NCI-H1105 treated with DMSO at 0.1 percent for 48 hours (cell line): ENCODE results near the gene CLEC17A.
"Not testable (repeated sequence)": the region's sequence is repeated elsewhere in the genome, so short reads cannot be mapped to it uniquely, and the experiment has no call there.

Source experiments
- DNase-seq: peaks from one replicate; lab custom pipeline; 2025; lab: John Stamatoyannopoulos, UW

Gene CLEC17A, protein sequence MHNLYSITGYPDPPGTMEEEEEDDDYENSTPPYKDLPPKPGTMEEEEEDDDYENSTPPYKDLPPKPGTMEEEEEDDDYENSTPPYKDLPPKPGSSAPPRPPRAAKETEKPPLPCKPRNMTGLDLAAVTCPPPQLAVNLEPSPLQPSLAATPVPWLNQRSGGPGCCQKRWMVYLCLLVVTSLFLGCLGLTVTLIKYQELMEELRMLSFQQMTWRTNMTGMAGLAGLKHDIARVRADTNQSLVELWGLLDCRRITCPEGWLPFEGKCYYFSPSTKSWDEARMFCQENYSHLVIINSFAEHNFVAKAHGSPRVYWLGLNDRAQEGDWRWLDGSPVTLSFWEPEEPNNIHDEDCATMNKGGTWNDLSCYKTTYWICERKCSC

DNA sequence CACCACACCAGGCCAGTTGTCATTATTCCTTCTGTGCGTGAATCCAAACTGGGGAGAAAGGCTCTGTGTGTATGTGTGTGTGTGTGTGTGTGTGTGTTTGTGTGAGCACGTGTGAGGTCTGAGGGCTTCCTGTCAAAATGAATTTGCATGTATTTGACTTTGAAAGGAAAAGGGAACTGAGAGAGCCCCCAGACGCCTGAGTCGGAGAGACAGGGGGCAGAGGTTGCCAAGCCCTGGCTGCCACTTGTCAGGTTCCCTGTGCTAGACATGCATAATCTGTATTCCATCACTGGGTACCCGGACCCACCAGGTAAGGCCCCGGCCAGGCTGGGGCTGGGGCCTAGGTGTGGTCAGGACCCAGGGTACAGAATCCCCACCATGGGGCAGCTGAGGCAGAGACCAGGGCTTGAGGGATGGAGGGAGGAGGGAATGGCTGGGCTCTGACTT, at the start of gene CLEC17A:
TSS of gene CLEC17A (plus strand) at position 191 of the 447 bp plus-strand sequence. CDS start at position 268, 77 bp downstream.
- DNase-seq: no peak

DNA sequence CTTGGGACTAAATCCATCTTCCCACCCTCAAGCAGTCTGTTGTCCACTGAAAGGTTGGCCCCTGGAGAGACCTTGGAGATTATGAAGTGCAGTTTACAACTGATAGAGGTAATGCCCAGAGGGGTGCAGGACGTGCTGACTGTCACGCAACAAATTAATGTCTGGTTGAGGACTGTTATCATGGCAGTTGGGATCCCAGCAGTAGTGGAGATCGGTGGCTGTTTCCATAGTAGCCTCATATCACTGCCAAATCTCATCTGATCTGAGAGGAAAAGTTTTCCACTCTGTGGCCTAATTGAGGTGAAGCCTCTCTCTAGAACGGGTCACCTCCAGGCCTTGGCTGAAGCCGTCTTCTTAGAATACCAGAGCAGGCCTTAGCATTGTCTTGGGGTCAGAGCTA, 49.4 kb upstream of the CLEC17A start:
- no peak for DNase-seq

DNA sequence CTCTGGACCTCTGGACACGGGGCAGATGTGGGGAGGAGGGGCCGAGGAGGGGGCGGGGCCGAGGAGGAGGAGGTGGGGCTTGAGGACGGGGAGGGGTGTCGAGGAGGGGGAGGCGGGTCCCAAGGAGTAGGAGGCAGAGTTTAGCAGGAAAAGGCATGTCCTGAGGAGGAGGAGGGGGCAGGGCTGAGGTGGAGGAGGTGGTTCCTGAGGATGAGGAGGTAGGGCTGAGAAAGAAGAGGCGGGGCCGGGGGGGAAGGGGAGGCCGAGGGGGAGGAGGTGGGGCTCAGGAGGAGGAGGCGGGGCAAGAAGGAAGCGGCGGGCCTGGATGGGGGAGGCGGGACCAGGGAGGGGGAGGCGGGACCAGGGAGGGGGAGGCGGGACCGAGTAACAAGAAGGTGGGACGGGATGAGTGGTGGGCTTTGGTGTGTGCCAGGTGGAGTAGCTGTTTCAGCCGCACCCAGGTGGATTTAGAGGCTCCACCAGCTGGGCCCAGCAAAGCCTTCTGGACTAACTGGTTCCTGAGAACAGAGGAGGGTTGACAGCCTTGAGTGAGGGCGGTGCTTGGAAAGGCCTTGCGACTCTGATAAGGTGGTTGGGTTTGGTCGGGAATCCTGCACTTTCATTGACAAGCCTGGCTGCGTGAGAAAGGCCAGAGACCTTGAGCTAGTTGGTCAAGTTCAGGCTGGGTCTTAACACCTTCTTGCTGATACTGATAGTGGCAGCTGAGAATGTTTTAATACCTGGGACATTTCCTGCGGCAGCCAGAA, 45.8 kb upstream of the CLEC17A start:
- DNase-seq: no peak

DNA sequence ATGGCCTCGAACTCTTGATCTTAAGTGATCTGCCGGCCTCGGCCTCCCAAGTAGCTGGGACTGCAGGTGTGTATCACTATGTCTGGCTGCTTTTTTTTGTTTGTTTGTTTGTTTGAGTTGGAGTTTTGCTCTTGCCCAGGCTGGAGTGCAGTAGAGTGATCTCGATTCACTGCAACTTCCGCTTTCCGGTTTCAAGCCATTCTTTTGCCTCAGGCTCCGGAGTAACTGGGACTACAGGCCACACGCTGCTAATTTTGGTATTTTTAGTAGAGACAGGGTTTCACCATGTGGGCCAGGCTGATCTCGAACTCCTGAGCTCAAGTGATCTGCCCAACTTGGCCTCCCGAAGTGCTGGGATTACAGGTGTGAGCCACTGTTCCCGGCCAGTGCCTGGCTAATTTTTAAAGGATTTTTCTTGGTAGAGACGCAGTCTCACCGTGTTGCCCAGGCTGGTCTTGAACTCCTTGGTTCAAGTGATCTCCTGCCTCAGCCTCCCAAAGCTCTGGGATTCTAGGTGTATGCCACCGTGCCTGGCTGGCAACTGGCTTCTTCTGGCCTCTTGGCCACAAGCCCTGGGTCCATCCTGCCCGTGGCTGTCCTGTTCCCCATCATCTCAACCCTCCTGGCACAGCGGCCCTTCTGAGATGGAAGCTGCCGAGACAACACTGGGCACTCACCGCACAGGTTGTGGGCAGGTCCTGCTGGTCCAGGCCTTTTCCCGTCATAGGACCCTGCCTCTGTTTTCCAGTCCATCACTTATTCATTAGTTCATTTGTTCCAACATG, 42.0 kb upstream of the CLEC17A start:
- DNase-seq: no peak

DNA sequence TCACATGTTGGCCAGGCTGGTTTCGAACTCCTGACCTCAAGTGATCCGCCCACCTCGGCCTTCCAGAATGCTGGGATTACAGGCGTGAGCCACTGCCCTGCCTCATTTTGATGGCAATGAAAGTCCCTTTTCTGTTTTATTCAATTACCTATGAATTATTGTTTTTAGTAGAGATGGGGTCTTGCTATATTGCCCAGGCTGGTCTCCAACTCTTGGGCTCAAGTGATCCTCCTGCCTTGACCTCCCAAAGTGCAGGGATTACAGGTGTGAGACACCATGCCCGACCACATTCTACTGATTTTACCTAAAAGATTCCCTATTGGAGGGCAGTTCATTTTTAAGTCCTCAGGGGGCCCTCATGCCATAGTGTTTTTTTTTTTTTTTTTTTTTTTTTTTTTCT, 40.9 kb upstream of the CLEC17A start:
- DNase-seq: not testable (repeated sequence)

DNA sequence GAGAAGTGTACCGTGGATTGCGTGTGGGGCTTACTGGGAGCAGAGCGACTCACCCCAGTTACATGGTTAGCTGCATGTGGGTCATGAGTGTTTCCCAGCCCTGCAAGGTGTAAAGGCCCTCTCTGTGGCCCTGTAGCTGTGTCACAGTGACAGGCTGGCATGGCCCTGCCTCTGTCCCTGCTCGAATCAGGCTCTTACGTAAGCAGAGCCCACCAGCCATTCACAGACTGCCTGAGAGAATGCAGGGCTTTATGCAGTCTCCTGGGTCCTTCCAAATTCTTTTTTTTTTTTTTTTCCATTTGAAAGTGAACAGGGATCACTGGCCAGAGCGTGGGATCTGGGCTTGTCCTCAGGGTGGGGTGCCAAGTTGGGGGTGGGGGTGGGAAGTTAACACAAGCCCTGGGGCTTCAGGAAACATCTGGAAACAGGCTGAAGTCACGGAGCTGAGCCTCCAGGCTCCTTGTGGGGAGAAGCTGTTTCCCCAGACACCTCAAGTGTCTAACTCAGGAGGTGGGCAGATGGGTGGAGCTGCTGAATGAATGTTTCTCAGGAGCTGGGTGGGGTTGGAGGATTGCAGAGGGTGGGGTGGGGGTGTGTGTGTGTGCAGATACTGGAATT, 40.1 kb upstream of the CLEC17A start:
- no peak for DNase-seq

DNA sequence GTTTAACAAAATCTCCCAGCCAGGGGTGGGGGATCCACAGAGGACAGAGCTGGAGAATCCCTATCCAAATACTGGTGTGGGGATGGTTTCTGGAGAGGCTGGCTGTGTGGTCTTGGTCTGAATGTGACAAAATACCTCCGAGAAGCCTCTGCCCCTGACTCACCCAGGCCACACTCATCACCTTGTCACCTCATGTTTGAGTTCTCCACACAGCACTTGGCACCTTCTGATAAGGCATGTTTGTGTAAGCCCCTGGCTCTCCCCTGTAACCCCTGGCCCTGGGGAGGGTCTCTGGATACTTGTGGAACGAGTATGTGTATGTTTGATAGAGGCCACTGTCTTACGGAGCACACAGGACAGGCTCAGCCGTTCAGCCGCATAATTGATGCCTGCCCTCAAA, 38.8 kb upstream of the CLEC17A start:
- DNase-seq: no peak

DNA sequence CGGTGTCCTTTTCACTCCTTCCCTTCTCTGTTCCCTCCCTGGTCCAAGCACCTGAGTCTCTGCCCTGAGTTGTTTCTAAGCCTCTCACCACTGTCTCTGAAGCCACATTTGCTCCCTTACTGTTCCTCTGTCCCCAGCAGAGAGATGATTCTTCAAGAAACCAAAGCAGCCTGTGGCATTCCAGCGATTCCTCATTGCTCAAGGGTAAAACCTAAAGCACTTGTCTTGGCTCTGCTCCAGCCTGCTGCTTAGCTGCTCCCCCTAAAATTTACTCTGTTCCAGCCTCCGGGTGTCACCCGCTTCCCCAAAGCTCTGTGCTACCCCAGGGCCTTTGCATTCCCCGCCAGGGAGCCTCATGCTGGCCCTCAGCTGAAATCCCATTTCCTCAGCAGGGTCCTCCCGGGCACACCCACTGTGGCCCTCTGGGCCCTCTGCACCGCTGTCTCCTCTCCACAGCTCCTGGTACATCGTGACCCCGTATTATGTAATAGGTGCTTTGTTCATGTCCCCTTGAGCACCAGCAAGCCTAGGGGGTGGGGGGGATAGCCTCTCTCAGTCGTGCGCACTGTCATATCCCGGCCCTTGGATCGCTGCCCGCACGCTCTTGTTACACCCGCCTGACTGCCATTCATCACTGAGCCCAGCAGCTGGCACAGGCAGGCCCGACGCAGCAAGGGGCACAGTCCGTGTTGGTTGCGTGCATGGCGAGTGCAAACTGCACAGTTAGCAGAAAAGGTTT, 37.7 kb upstream of the CLEC17A start:
- peak; percentile 95 for DNase-seq

DNA sequence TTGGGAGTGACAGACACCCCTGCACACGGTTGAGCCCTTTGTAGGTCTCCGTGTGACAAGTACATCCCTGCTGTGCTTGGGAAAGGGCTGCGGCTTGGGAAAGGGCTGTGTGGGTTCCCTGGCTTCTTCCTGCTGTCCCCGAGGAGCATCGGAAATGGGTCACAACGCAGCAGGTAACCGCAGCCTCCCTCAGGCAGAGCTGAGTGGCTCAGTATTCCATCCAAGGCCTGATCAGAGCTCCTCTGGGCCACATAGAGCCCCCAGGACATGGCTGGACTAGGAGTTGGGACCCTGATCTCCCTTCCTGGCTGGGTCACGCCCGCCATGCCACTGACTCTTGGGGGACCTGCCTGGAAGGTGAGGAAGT, 37.2 kb upstream of the CLEC17A start:
- no peak for DNase-seq

DNA sequence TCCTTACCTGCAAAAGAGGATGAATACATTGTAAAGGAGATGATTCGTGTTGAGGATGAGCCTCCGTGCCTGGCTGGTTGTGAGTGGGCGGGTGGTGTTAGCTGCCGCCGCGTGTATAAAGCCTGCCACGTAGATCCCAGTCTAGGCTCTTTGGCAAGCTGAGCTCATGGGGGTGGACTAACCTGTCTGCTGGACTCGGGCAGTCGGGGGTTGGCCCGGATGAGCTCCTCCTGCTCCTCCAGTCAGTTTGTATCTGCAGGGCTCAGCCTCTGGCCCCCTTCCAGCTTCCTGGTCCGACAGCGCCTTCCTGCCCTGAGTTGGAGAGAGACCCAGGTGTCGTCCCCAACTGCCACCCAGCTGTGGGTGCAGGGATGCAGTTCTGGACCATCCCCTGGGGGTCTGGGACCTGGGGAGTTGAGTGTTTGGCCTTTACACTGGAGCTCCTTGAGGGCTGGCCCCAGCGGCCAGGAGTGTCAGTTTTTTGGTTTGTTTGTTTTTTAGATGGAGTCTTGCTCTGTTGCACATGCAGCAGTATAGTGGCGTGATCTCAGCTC, 32.6 kb upstream of the CLEC17A start:
- DNase-seq: no peak

DNA sequence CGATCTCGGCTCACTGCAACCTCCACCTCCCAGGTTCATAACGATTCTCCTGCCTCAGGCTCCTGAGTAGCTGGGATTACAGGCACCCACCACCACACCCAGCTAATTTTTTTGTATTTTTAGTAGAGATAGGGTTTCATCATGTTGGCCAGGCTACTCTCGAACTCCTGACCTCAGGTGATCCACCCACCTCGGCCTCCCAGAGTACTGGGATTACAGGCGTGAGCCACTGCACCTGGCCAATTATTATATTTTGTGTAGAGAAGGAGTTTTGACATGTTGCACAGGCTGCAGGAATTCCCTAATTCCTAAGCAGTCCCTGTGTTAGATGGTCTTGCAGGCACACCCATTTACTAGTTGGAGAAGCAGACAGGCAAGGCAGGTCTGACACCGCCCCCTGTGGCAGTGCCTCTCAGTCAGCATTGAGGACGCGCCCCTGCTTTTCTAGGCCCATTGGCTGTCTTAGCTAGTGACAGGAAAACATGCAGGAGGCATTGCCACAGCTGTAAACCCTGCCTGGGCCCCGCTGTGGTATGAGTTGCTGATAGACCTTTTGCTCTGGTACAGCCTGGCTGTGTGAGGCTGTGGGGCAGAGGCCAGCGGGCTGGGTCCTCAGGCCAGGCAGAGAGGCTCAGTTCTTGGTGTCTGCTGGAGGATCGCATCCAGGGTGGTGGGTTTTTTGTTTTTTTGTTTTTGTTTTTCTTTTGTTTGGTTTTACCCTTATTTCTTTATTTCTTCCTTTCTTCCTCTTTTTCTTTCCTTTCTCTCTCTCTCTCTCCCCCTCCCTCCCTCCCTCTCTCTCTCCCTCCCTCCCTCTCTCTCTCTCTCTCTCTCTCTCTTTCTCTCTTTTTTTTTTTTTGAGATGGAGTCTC, 31.5 kb upstream of the CLEC17A start:
- not testable (repeated sequence) for DNase-seq

DNA sequence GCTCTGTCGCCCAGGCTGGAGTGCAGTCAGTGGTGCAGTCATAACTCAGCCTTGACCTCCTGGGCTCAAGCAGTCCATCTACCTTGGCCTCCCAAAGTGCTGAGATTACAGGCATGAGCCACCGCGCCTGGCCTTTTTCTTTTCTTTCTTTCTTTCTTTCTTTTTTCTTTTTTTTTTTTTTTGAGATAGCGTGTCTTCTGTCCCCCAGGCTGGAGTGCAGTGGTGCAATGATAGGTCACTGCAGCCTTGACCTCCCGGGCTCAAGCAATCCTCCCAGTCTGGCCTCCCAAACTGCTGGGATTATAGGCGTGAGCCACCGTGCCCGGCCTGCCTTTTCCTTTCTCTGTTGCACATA, 30.9 kb upstream of the CLEC17A start:
- DNase-seq: not testable (repeated sequence)

DNA sequence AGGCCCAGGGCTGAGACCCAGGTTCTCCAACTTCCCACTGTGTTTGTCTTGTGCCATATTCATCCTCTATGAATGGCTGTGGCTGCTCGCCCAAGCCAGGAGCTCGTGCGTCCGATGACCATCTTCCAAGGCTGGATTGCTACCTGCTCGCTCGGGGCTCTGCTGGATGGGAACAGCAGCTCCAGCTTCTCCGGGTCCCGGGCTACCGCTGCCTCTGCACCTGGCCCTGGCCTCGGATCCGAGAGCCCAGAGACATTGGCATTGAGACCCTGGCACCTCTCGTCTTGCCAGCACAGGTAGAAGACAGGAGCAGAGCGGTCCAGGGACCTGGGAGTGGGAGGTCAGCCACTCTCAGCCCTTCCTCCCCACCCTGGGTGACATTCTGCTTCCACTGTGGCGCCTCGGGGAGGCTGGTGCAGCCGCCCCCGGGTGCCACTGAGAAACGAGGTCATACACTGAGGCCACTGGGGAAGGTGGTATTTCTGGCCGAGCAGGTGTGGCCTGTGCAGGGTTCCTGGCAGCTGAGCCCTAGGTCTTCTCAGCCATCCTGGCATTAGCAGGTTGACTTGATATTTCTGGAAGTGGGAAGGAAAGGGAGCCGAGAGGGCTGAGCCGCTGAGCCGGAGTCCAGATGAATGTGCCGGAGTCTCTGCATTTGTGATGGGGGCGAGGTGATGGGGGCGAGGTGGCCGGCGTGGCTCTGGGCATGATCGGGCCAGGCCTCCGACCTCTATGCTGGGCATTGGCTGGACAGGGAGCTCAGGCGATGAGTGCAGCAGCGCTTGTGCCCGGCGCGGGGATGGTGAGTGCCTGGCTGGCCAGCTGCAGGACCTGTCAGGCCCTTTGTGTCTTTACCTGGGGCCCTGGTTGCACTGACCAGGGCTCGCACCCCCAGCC, 29.6 kb upstream of the CLEC17A start:
- DNase-seq: no peak

DNA sequence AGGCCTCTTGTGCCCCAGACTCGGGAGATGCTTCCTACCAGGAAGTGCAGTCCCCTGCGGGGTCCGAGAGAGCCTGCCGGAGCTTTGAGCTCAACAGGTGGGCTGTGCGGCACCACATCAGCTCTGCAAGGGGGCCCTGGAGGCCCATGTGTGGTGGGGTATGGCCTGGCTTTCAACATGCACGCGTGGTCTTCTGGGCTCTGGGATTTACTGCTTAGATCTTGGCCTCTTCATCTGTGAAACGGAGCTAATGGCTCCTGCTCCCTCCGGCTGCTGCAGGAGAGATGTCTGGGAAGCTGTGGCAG, 29.0 kb upstream of the CLEC17A start:
- DNase-seq: no peak

DNA sequence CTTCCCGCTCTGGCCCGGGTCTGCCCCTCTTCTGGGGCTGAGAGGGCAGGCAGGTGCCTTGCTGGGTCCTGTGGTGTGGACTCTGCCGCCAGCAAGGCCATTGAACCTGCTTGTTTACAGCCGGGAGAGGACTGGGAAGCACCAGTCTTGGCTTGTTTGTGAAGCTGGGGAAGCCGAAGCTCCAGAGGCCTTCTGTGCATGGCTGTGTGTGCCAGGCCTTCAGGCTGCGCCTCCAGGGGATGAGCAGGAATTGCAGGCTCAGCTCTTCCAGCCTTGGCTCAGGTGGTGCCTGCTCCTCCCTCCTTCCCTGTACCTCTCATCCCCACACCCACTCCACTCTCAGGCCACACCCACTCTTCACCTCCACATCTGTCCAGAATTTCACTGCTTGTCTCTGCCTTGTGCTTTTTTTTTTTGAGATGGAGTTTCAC, 28.5 kb upstream of the CLEC17A start:
- DNase-seq: no peak

DNA sequence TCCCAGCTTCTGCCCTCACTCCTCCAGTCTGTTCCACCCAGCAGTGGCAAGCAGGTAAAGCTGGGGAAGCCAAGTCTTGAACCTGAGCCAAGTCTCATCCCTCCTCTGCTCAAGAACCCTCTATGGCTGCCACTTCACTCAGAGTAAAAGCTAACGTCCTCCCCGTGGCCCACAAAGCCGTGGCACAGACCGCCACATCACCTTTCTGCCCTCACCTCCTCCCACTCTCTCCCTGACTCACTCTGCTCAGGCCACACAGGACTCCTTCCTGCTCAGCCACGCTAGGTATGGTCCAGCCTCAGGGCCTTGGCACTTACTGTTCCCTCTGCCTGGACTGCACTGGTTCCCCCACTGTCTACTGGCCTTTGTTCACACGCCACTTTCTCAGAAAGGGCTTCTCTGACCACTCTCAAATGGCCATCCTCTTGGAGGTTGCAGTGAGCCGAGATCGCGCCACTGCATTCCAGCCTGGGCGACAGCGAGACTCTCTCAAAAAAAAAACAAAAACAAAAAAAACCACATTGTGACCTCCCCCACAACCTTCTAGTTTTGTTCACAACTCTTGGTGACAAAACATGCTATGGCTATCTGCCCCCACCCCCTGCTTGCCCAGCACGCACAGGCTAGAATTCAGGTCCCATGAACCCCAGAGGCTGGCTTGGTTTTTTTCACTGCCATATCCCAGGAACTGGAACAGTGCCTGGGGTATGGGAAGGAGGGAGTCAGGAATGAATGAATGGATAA, 26.8 kb upstream of the CLEC17A start:
- no peak for DNase-seq

DNA sequence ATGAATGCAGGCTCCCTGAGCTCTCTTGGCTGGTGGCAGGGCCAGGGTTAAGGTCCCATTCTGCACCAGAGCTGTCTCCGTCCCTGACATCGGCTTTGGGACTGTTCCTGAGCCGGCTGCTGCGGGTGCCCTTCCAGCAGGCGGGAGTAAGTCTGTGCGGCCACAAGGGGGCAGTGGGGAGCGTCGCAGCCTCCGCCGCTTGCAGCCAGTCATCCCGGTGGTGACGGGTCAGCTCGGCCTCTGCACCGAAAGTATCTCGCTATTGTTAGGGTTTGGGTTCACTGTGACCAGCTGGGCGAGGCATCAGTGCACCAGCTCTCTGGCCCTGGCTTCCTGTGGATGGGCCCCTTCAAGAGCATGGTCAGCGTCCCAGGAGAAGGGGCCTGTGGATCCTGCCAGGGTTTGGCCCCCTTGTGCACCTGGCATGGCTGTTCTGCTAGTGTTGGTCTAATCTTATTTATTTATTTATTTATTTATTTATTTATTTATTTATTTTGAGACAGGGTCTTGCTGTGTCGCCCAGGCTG, 26.2 kb upstream of the CLEC17A start:
- peak; percentile 13 for DNase-seq

DNA sequence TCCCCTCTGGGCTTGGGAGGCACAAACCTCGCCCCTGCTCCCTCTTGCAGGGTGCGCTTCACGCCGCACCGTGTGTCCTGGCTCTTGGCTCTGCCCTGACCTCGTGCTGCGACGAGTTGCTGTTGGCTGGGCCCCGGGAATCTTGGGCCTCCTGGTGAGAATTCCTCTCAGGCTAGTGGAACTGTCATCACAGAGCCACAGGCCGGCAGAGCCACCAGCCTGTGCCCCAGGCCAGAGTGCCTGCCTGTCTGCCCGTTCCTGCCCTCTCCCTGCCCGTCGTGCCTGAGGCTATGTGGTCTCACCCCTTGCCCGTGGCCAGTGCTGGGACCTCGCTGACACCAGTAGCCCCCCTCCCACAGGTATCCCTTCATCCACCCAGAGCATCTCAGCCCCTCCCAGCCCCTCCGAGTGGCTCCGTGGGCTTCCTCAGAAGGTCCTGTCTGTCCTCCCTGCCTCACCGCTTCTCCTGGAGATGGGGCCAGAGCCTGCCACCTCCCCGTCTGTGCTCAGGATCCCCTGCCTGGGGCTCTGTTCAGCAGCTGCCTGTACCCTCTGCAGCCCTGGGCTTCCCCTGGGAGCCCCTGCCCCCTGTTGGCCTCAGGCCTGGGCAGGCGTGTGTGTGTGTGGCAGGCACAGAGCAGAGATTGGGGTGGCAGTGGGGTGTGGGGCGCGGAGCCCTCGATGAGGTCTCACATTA, 24.4 kb upstream of the CLEC17A start:
- DNase-seq: no peak
